Heart left ventricle (tissue), 13 donors: ENCODE measurements around the gene RNASE2.
"Not testable (repeated sequence)": the region's sequence is repeated elsewhere in the genome, so short reads cannot be mapped to it uniquely, and the experiment has no call there.

ENCODE experiments used
- POLR2A ChIP-seq, 2 donors: fragments of 450-650 bp; IDR thresholded peaks; one replicate each; pipeline ENCODE4 v1.6.1; 2017; ENCODE audit warnings: antibody characterized with exemption in 2 of 2, mild to moderate bottlenecking in 2 of 2, moderate library complexity in 2 of 2
- TF ChIP-seq, protein P1 (sequence below), 12 donors: fragments of 200-600 bp; sonication (generic) in 4 of 12; IDR thresholded peaks; one replicate each; pipeline versions ENCODE4 v1.5.0 to v1.8.0; 2018 to 2022; ENCODE audit warnings: antibody characterized with exemption in 12 of 12, mild to moderate bottlenecking in 5 of 12
- donor health status: ischemic (EF 13 %, LVEDD 7.1; RV severe dilation, severe dysfunction).
- donor health status: DM: no; HTN: yes; CAD: no.
- donor health status: DM: no; HTN: no; CAD: no.
- donor health status: ischemic (EF 25% LVEDD 6.9; RV normal size, moderate dysfunction).
- donor health status: ischemic (EF 25% LVEDD 5.7; RV mildly dilated, moderate dysfunction).
- donor health status: ischemic (EF 35%, LVEDD 5.7; RV mildly dilated, moderate dysfunction).
- donor health status: nonischemic (EF 11% LVEDD 7.7; RV severe dilation, severe dysfunction).
- donor health status: DM: yes; HTN: yes; CAD: no.
- donor health status: PGD.
- donor health status: ischemic (EF 29% LVEDD 5.4; RV normal size, mild dysfunction).
- donor health status: nonischemic (EF 23%, LVEDD 6.1; RV moderate dilation, normal function).

DNA sequence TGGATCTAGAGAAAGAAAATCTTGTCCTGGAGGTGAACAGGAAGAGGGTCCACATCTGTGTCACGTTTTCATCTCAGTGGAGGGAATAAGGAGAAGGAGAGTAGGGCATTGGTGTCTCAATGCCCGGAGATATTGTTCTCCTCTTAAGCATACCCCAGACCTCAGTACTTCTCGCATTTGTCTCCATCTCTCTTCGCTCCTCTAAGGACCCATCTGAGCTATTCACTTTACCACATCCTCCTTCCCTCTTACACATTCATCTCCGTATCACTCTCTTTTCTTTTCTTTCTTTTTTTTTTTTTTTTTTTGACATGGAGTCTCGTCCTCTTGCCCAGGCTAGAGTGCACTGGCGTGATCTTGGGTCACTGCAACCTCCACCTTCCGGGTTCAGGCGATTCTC lies 8.6 kb upstream of the RNASE2 start:
- TF ChIP-seq, protein P1, sequence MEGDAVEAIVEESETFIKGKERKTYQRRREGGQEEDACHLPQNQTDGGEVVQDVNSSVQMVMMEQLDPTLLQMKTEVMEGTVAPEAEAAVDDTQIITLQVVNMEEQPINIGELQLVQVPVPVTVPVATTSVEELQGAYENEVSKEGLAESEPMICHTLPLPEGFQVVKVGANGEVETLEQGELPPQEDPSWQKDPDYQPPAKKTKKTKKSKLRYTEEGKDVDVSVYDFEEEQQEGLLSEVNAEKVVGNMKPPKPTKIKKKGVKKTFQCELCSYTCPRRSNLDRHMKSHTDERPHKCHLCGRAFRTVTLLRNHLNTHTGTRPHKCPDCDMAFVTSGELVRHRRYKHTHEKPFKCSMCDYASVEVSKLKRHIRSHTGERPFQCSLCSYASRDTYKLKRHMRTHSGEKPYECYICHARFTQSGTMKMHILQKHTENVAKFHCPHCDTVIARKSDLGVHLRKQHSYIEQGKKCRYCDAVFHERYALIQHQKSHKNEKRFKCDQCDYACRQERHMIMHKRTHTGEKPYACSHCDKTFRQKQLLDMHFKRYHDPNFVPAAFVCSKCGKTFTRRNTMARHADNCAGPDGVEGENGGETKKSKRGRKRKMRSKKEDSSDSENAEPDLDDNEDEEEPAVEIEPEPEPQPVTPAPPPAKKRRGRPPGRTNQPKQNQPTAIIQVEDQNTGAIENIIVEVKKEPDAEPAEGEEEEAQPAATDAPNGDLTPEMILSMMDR (IDR thresholded peaks at IDR 0.05) = not testable (repeated sequence)
- TF ChIP-seq POLR2A (IDR thresholded peaks at IDR 0.05) = not testable (repeated sequence)
